Trophoblast cell (in vitro differentiated cells and primary cell): ENCODE data around the gene TTC17.

Source experiments
- DNase-seq, 2 donors: peaks; one replicate each; pipeline ENCODE4 v3.0.0-alpha.2; 2016
- H2AFZ ChIP-seq: 2 replicates; pipeline ENCODE4 v1.6.1; 2013; ENCODE audit warnings: low read length, moderate library complexity, mild to moderate bottlenecking; ENCODE audit not compliant: insufficient read depth, poor library complexity
- H2AK5ac ChIP-seq: 2 replicates; pipeline ENCODE4 v1.6.1; 2013; ENCODE audit warnings: mild to moderate bottlenecking, low read length
- H2BK120ac ChIP-seq: 2 replicates; pipeline ENCODE4 v1.6.1; 2013; ENCODE audit warnings: low read length, mild to moderate bottlenecking, moderate library complexity; ENCODE audit not compliant: insufficient read depth, poor library complexity
- H2BK12ac ChIP-seq: 2 replicates; pipeline ENCODE4 v1.6.1; 2013; ENCODE audit warnings: mild to moderate bottlenecking, low read length, moderate library complexity
- H2BK5ac ChIP-seq: 2 replicates; pipeline ENCODE4 v1.6.1; 2013; ENCODE audit warnings: low read length, low read depth, moderate library complexity, mild to moderate bottlenecking; ENCODE audit not compliant: poor library complexity
- H3K14ac ChIP-seq: 2 replicates; pipeline ENCODE4 v1.6.1; 2013; ENCODE audit warnings: mild to moderate bottlenecking, low read length
- H3K18ac ChIP-seq: 2 replicates; pipeline ENCODE4 v1.6.1; 2013; ENCODE audit warnings: mild to moderate bottlenecking, low read length
- H3K23ac ChIP-seq: 2 replicates; pipeline ENCODE4 v1.6.1; 2013; ENCODE audit warnings: low read length
- H3K27ac ChIP-seq: 2 replicates; pipeline ENCODE4 v1.5.1; 2013; ENCODE audit warnings: low read depth, mild to moderate bottlenecking, inconsistent platforms, low read length, moderate library complexity
- H3K27me3 ChIP-seq: 2 replicates; pipeline ENCODE4 v1.6.1; 2013; ENCODE audit warnings: inconsistent platforms, mild to moderate bottlenecking, low read length, moderate library complexity; ENCODE audit not compliant: insufficient read depth
- H3K36me3 ChIP-seq, 2 experiments: 1 replicate in 1 of 2; 2 replicates in 1 of 2; pipeline ENCODE4 v1.6.1; 2013; ENCODE audit warnings: low read length in 2 of 2, mild to moderate bottlenecking in 2 of 2, moderate library complexity in 1 of 2; ENCODE audit not compliant: insufficient read depth in 2 of 2, control insufficient read depth in 1 of 2
- H3K4ac ChIP-seq: 2 replicates; pipeline ENCODE4 v1.6.1; 2013; ENCODE audit warnings: low read depth, mild to moderate bottlenecking, low read length, moderate library complexity
- H3K4me1 ChIP-seq, 2 experiments: 1 replicate in 1 of 2; 2 replicates in 1 of 2; pipeline ENCODE4 v1.6.1; 2013; ENCODE audit warnings: low read length in 2 of 2, mild to moderate bottlenecking in 2 of 2, moderate library complexity in 1 of 2; ENCODE audit not compliant: insufficient read depth in 2 of 2, control insufficient read depth in 1 of 2
- H3K4me2 ChIP-seq: 2 replicates; pipeline ENCODE4 v1.6.1; 2013; ENCODE audit warnings: inconsistent platforms, mild to moderate bottlenecking, low read length, moderate library complexity
- H3K4me3 ChIP-seq: 2 replicates; pipeline ENCODE4 v1.5.1; 2013; ENCODE audit warnings: mild to moderate bottlenecking, low read depth, low read length, inconsistent platforms
- H3K79me1 ChIP-seq: one replicate; pipeline ENCODE4 v1.6.1; 2013; ENCODE audit warnings: low read length
- H3K79me2 ChIP-seq: 2 replicates; pipeline ENCODE4 v1.6.1; 2013; ENCODE audit warnings: low read length, mild to moderate bottlenecking; ENCODE audit not compliant: control insufficient read depth, insufficient read depth, poor library complexity
- H3K9ac ChIP-seq: 2 replicates; pipeline ENCODE4 v1.6.1; 2013; ENCODE audit warnings: mild to moderate bottlenecking, low read length
- H3K9me3 ChIP-seq: 2 replicates; pipeline ENCODE4 v1.6.1; 2013; ENCODE audit warnings: low read depth, mild to moderate bottlenecking, control low read depth, inconsistent platforms, low read length; ENCODE audit not compliant: insufficient read depth
- H4K12ac ChIP-seq: 2 replicates; pipeline ENCODE4 v1.6.1; 2013; ENCODE audit warnings: low read depth, mild to moderate bottlenecking, low read length, moderate library complexity
- H4K8ac ChIP-seq: 2 replicates; pipeline ENCODE4 v1.6.1; 2013; ENCODE audit warnings: low read depth, mild to moderate bottlenecking, low read length, moderate library complexity
- H4K91ac ChIP-seq: one replicate; pipeline ENCODE4 v1.6.1; 2013; ENCODE audit warnings: low read depth, mild to moderate bottlenecking, low read length, moderate library complexity
- WGBS: extraction: QIAGEN DNeasy Blood & Tissue Kit; methylation state at CpG from one replicate; pipeline ENCODE4 v1.1.7; 2013; ENCODE audit warnings: missing lambda C conversion rate; ENCODE audit not compliant: insufficient read length, insufficient coverage; ENCODE audit errors: extremely low coverage; 5-methylcytosine and 5-hydroxymethylcytosine counted together

Gene TTC17

GRCh38 chr11:43408277-43408676 lies 49.6 kb downstream of the TTC17 start:
- H3K18ac ChIP-seq, result no peak overlapping the region
- no peak overlapping the region for H3K23ac ChIP-seq
- no peaks in the 10 kb centered on the region for H3K79me1 ChIP-seq
- no peak overlapping the region for H3K4me3 ChIP-seq
- no peaks in the 10 kb centered on the region for H3K9me3 ChIP-seq
- H3K79me2 ChIP-seq, result no peaks in the 10 kb centered on the region
- H3K4me1 ChIP-seq, result no peaks in the 10 kb centered on the region
- peaks cover 6 to 18% of the 10 kb centered on the region in 2 experiments for H3K36me3 ChIP-seq
- no peak overlapping the region for H3K4me2 ChIP-seq
- no peak overlapping the region for H3K27ac ChIP-seq
- no peak overlapping the region for H4K91ac ChIP-seq
- H3K14ac ChIP-seq, result no peak overlapping the region
- no peak for DNase-seq
- no peak overlapping the region for H3K9ac ChIP-seq
- WGBS, result no CpG with 5 or more reads among the region's 2 CpGs
- no peak overlapping the region for H2BK12ac ChIP-seq
- no peak overlapping the region for H4K12ac ChIP-seq
- no peak overlapping the region for H3K4ac ChIP-seq
- H2AFZ ChIP-seq, result no peak overlapping the region
- no peak overlapping the region for H2BK120ac ChIP-seq
- no peak overlapping the region for H2BK5ac ChIP-seq
- H2AK5ac ChIP-seq, result no peak overlapping the region
- H3K27me3 ChIP-seq, result no peaks in the 10 kb centered on the region
- no peak overlapping the region for H4K8ac ChIP-seq

- peaks cover 6 to 15% of the 10 kb centered on the region in 2 experiments for H3K36me3 ChIP-seq
- no peak overlapping the region for H3K4me3 ChIP-seq
- no peak overlapping the region for H4K12ac ChIP-seq
- no peak overlapping the region for H4K8ac ChIP-seq
- no CpG with 5 or more reads among the region's 5 CpGs for WGBS
- no peak overlapping the region for H3K9ac ChIP-seq
- H2AFZ ChIP-seq, result no peak overlapping the region
- no peak overlapping the region for H3K18ac ChIP-seq
- H3K27ac ChIP-seq, result no peak overlapping the region
- H2AK5ac ChIP-seq, result no peak overlapping the region
- no peak overlapping the region for H4K91ac ChIP-seq
- H2BK12ac ChIP-seq, result no peak overlapping the region
- H2BK120ac ChIP-seq, result no peak overlapping the region
- H2BK5ac ChIP-seq, result no peak overlapping the region
- no peak overlapping the region for H3K4ac ChIP-seq
- H3K79me2 ChIP-seq, result no peaks in the 10 kb centered on the region
- no peak overlapping the region for H3K23ac ChIP-seq
- H3K27me3 ChIP-seq, result no peaks in the 10 kb centered on the region
- H3K14ac ChIP-seq, result no peak overlapping the region
- H3K4me1 ChIP-seq, result no peaks in the 10 kb centered on the region
- no peaks in the 10 kb centered on the region for H3K79me1 ChIP-seq
- DNase-seq, result no peak
- H3K9me3 ChIP-seq, result no peaks in the 10 kb centered on the region
- no peak overlapping the region for H3K4me2 ChIP-seq
Measured at GRCh38 chr11:43410394-43410793, 51.7 kb downstream of the TTC17 start.

GRCh38 chr11:43418197-43418596 lies 59.5 kb downstream of the TTC17 start:
- Histone ChIP-seq H3K27ac (no peak overlapping the region), H3K9ac (no peak overlapping the region), H2BK12ac (no peak overlapping the region), H2AK5ac (no peak overlapping the region), H4K8ac (no peak overlapping the region), H3K14ac (no peak overlapping the region), H3K18ac (no peak overlapping the region), H3K4me3 (no peak overlapping the region), H3K4me2 (no peak overlapping the region), H4K12ac (no peak overlapping the region), H3K4ac (no peak overlapping the region), H2BK120ac (no peak overlapping the region), H4K91ac (no peak overlapping the region), H2AFZ (no peak overlapping the region), H3K4me1 (no peaks in the 10 kb centered on the region), H3K23ac (no peak overlapping the region), H3K36me3 (peaks cover 0 to 1% of the 10 kb centered on the region in 2 experiments), H3K27me3 (no peaks in the 10 kb centered on the region), H3K79me2 (no peaks in the 10 kb centered on the region), H3K9me3 (no peaks in the 10 kb centered on the region), H3K79me1 (no peaks in the 10 kb centered on the region), H2BK5ac (no peak overlapping the region)
- DNase-seq, result no peak
- WGBS, result no CpG with 5 or more reads among the region's 2 CpGs

- Histone ChIP-seq H2BK12ac (no peak overlapping the region), H3K79me2 (no peaks in the 10 kb centered on the region), H2AK5ac (no peak overlapping the region), H4K8ac (no peak overlapping the region), H2AFZ (no peak overlapping the region), H3K23ac (no peak overlapping the region), H3K27me3 (no peaks in the 10 kb centered on the region), H3K36me3 (peaks cover 0 to under 1% of the 10 kb centered on the region in 2 experiments), H3K4me3 (no peak overlapping the region), H3K9me3 (no peaks in the 10 kb centered on the region), H3K27ac (no peak overlapping the region), H4K12ac (no peak overlapping the region), H2BK5ac (no peak overlapping the region), H3K4me1 (no peaks in the 10 kb centered on the region), H3K4ac (no peak overlapping the region), H3K79me1 (no peaks in the 10 kb centered on the region), H3K4me2 (no peak overlapping the region), H2BK120ac (no peak overlapping the region), H3K14ac (no peak overlapping the region), H3K18ac (no peak overlapping the region), H4K91ac (no peak overlapping the region), H3K9ac (no peak overlapping the region)
- DNase-seq, result peak; percentile 15 to 62
Measured at GRCh38 chr11:43419460-43419859, 60.7 kb downstream of the TTC17 start.
